Gastrocnemius medialis (tissue), 4 donors: Measurements from ENCODE around the gene SAYSD1.

Experiments used
- CTCF ChIP-seq, 5 experiments: fragments of 450-650 bp in 3 of 5; fragments of 200-600 bp in 2 of 5; sonication (generic) in 2 of 5; IDR thresholded peaks in 4 of 5; conservative IDR thresholded peaks in 1 of 5; 1 replicate in 4 of 5; 2 replicates in 1 of 5; pipeline ENCODE4 v1.5.1; 2016 to 2019; ENCODE audit warnings: antibody characterized with exemption in 5 of 5, mild to moderate bottlenecking in 3 of 5, moderate library complexity in 3 of 5
- POLR2A ChIP-seq, 2 donors: fragments of 450-650 bp; IDR thresholded peaks; one replicate each; pipeline ENCODE4 v1.6.1; 2017; ENCODE audit warnings: antibody characterized with exemption in 2 of 2, mild to moderate bottlenecking in 2 of 2, moderate library complexity in 2 of 2

DNA sequence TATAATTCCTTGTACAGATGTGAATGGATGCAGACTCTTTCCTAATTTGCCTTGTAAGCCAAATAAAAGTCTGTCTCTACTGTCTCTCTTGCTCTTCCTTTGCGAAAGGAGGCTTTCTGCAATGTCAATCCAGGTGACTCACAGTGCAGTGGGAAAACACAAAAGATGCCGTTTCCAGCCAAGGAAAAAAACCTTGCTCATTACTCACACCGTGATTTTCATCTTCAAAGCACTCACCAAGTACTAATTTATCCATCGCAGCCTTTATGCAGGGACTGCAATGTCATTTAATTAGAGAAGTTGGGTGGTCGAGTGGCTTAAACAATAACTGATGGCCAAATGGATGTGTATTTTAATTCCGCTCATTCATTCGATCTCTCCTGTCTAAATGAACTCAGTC lies 23.8 kb downstream of the SAYSD1 start:
- TF ChIP-seq CTCF (IDR thresholded peaks at IDR 0.05 in 4 of 5, conservative IDR thresholded peaks at IDR 0.05 in 1 of 5): no peak
- TF ChIP-seq POLR2A (IDR thresholded peaks at IDR 0.05): no peak
